PC-3 (cell line): Measurements from ENCODE around the gene NFKBIL1. TPM values are rescaled to one million over a fixed set of nuclear protein-coding genes. Genes with fewer than 3 reads are reported as not detected.
A peak's percentile ranks its signal among the peaks of the same experiment; 100 is the strongest.

Experiments
- ATAC-seq: fragments of 200-7000 bp; cut with Tn5 transposase; 2 replicates; pipeline ENCODE4 v1.9.1; 2020; ENCODE audit warnings: mild to moderate bottlenecking, moderate library complexity
- BruUV-seq: library from RNA; stranded (reverse); fragments of 400-500 nt; replicated peaks from 2 replicates; lab custom pipeline; 2021; lab: Mats Ljungman, UMichigan
- CTCF ChIA-PET: fragments of 300-600 bp; sonication (Branson Sonifier 250); formaldehyde crosslinking; loops from one replicate; lab custom pipeline; 2022; ENCODE audit warnings: antibody characterized with exemption; lab: Charles Lee
- POLR2A ChIA-PET: fragments of 300-600 bp; sonication (Branson Sonifier 250); formaldehyde crosslinking; loops from one replicate; lab custom pipeline; 2022; ENCODE audit warnings: antibody characterized with exemption; ENCODE audit not compliant: unreplicated experiment; lab: Charles Lee
- DNase-seq: peaks from one replicate; pipeline ENCODE4 v3.0.0-alpha.2; 2015
- H2AFZ ChIP-seq: fragments of 300-600 bp; sonication (generic); 2 replicates; pipeline ENCODE4 v1.6.0; 2016; ENCODE audit warnings: antibody characterized with exemption, low read length
- H3F3A ChIP-seq: fragments of 300-600 bp; sonication (generic); one replicate; pipeline ENCODE4 v1.6.0; 2017; ENCODE audit warnings: antibody characterized with exemption, low read length, control low read depth, mild to moderate bottlenecking; ENCODE audit not compliant: unreplicated experiment
- H3K27ac ChIP-seq: fragments of 300-600 bp; sonication (generic); 2 replicates; pipeline ENCODE4 v1.5.1; 2016; ENCODE audit warnings: mild to moderate bottlenecking, low read length
- H3K27me3 ChIP-seq: fragments of 300-600 bp; sonication (generic); 2 replicates; pipeline ENCODE4 v1.6.1; 2016; ENCODE audit warnings: low read length, mixed read lengths
- H3K36me3 ChIP-seq: fragments of 300-600 bp; sonication (generic); 2 replicates; pipeline ENCODE4 v1.6.1; 2016; ENCODE audit warnings: low read depth, mixed run types, low read length, mixed read lengths
- H3K4me1 ChIP-seq: fragments of 300-600 bp; sonication (generic); 2 replicates; pipeline ENCODE4 v1.5.1; 2016; ENCODE audit warnings: low read length; ENCODE audit not compliant: insufficient read depth
- H3K4me2 ChIP-seq: fragments of 300-600 bp; sonication (generic); 2 replicates; pipeline ENCODE4 v1.6.0; 2016; ENCODE audit warnings: low read length
- H3K4me3 ChIP-seq: fragments of 300-600 bp; sonication (generic); 2 replicates; pipeline ENCODE4 v1.5.1; 2016; ENCODE audit warnings: mild to moderate bottlenecking, low read length, mixed read lengths
- H3K79me2 ChIP-seq: fragments of 300-600 bp; sonication (generic); 2 replicates; pipeline ENCODE4 v1.6.1; 2017; ENCODE audit warnings: low read length, mixed read lengths
- H3K9ac ChIP-seq: fragments of 300-600 bp; sonication (generic); 2 replicates; pipeline ENCODE4 v1.6.0; 2016; ENCODE audit warnings: mild to moderate bottlenecking, low read length
- H3K9me2 ChIP-seq: fragments of 300-600 bp; sonication (generic); replicated peaks from 2 replicates; pipeline ENCODE4 v1.6.1; 2016; ENCODE audit warnings: mixed run types, low read length, mixed read lengths
- H3K9me3 ChIP-seq: fragments of 300-600 bp; sonication (generic); 2 replicates; pipeline ENCODE4 v1.6.1; 2016; ENCODE audit warnings: low read length, mixed read lengths
- H4K20me1 ChIP-seq: fragments of 300-600 bp; sonication (generic); 2 replicates; pipeline ENCODE4 v1.6.1; 2016; ENCODE audit warnings: low read length, mixed read lengths
- CTCF ChIP-seq: fragments of 300-600 bp; sonication (generic); conservative IDR thresholded peaks from 2 replicates; pipeline ENCODE4 v1.5.1; 2017; ENCODE audit warnings: antibody characterized with exemption, low read depth, mild to moderate bottlenecking, low read length
- EZH2 ChIP-seq: fragments of 300-600 bp; sonication (generic); IDR thresholded peaks from one replicate; pipeline ENCODE4 v1.6.1; 2017; ENCODE audit warnings: antibody characterized with exemption, mild to moderate bottlenecking, low read length; ENCODE audit not compliant: unreplicated experiment
- EZH2phosphoT487 ChIP-seq: fragments of 300-600 bp; sonication (generic); IDR thresholded peaks from 2 replicates; pipeline ENCODE4 v1.6.1; 2018; ENCODE audit warnings: mild to moderate bottlenecking, antibody characterized with exemption, low read length, borderline replicate concordance
- intact Hi-C: fragments of 100-400 bp; cut with micrococcal nuclease; formaldehyde crosslinking; loops from 2 replicates; pipeline ENCODE4 v1.9.0; 2023
- total RNA-seq: library from RNA; depleted of rRNA; stranded (reverse); fragments of >200 nt; gene quantifications from 2 replicates; pipeline ENCODE4 v1.2.3, GENCODE V29; 2014

The NFKBIL1 gene
- total RNA-seq, 1 experiment from 2014 or later, result 38.2 TPM

GRCh38 chr6:31540640-31541039 is 6.8 kb upstream of the NFKBIL1 start:
- peak overlapping the region; percentile 90; the same call in 1 of the 2 replicates for H3K27ac ChIP-seq
- ChIA-PET POLR2A (interaction anchor here (0.6 kb wide), 1 partner anchor 14 kb away, joined by 3 read pairs; no protein-coding TSS in a partner anchor), CTCF (no interaction called here)
- no peak for TF ChIP-seq CTCF
- TF ChIP-seq EZH2phosphoT487, result no peak
- no peak for TF ChIP-seq EZH2
- H3F3A ChIP-seq, result no peaks in the 10 kb centered on the region
- no peaks in the 10 kb centered on the region for H3K27me3 ChIP-seq
- H2AFZ ChIP-seq, result no peak overlapping the region
- peaks cover 50% of the 10 kb centered on the region for H4K20me1 ChIP-seq
- H3K79me2 ChIP-seq, result peaks cover 72% of the 10 kb centered on the region
- peak overlapping the region; percentile 92 for H3K4me3 ChIP-seq
- peak overlapping the region; percentile 99 for H3K9ac ChIP-seq
- no peaks in the 10 kb centered on the region for H3K9me2 ChIP-seq
- BruUV-seq, result no TSS peak
- ATAC-seq (no peak), DNase-seq (no peak)
- H3K4me2 ChIP-seq, result peak overlapping the region; percentile 92
- intact Hi-C loops, result no loop called here
- no peaks in the 10 kb centered on the region for H3K9me3 ChIP-seq
- peaks cover 47% of the 10 kb centered on the region for H3K36me3 ChIP-seq
- H3K4me1 ChIP-seq, result peaks cover 26% of the 10 kb centered on the region

- Histone ChIP-seq H3K4me2 (peak overlapping the region; percentile 92), H3K27me3 (no peaks in the 10 kb centered on the region), H2AFZ (peak overlapping the region; percentile 82; the same call in 1 of the 2 replicates), H3K36me3 (peaks cover 41% of the 10 kb centered on the region), H3K79me2 (peaks cover 66% of the 10 kb centered on the region), H3K4me3 (peak overlapping the region; percentile 92), H3K4me1 (peaks cover 26% of the 10 kb centered on the region), H3K9me3 (no peaks in the 10 kb centered on the region), H3K27ac (peak overlapping the region; percentile 90), H3K9me2 (no peaks in the 10 kb centered on the region), H4K20me1 (peaks cover 45% of the 10 kb centered on the region), H3F3A (no peaks in the 10 kb centered on the region), H3K9ac (peak overlapping the region; percentile 99)
- intact Hi-C loops, result no loop called here
- POLR2A ChIA-PET, result interaction anchor here (0.5 to 1.4 kb wide), 7 partner anchors 14 to 1777 kb away, joined by 3 to 7 read pairs (median 4); no protein-coding TSS in a partner anchor
- peak; percentile 37 for DNase-seq
- no TSS peak for BruUV-seq
- TF ChIP-seq EZH2, result no peak
- TF ChIP-seq CTCF, result no peak
- TF ChIP-seq EZH2phosphoT487, result no peak
- 0 out of 2 replicates have a peak, but pooled peaks have one; percentile 5 for ATAC-seq
- CTCF ChIA-PET, result interaction anchor here (1.0 kb wide), 1 partner anchor 47 kb away, joined by 6 read pairs; no protein-coding TSS in a partner anchor
Observed at GRCh38 chr6:31541059-31541657, 6.2 kb upstream of the NFKBIL1 start.
